Activated T-helper 17 cell treated with anti-CD3 and anti-CD28 coated beads, Interleukin-2, amount 50 U/mL, for 72 hours (primary cell): ENCODE data around the gene ITPKB. TPM values are rescaled to one million over a fixed set of nuclear protein-coding genes. Genes with fewer than 3 reads are reported as not detected.
A peak's percentile ranks its signal among the peaks of the same experiment; 100 is the strongest.

Experiments
- ATAC-seq: fragments of 150-1000 bp; cut with Tn5 transposase; replicated peaks from 2 replicates; pipeline ENCODE4 v1.10.0; 2021; ENCODE audit warnings: mild to moderate bottlenecking, moderate library complexity
- H3K27ac Mint-ChIP-seq: one replicate; pipeline ENCODE4 v1.8.0; 2022; ENCODE audit warnings: mixed read lengths
- H3K27me3 Mint-ChIP-seq: one replicate; pipeline ENCODE4 v1.8.0; 2022; ENCODE audit warnings: mixed read lengths
- H3K36me3 Mint-ChIP-seq: one replicate; pipeline ENCODE4 v1.8.0; 2022; ENCODE audit warnings: low read depth, mild to moderate bottlenecking, mixed read lengths
- H3K4me1 Mint-ChIP-seq: one replicate; pipeline ENCODE4 v1.8.0; 2022; ENCODE audit warnings: mixed read lengths
- H3K4me3 Mint-ChIP-seq: one replicate; pipeline ENCODE4 v1.8.0; 2022; ENCODE audit warnings: mild to moderate bottlenecking, mixed read lengths
- H3K9me3 Mint-ChIP-seq: one replicate; pipeline ENCODE4 v1.8.0; 2022; ENCODE audit warnings: mixed read lengths
- total RNA-seq, 2 donors: library from RNA; stranded (reverse); gene quantifications; one replicate each; pipeline ENCODE4 v1.2.3, GENCODE V29; 2022

ITPKB gene
- total RNA-seq, 2 donors from 2014 or later: 30.1 to 39.2 TPM

- H3K36me3 Mint-ChIP-seq: peaks cover 42% of the 10 kb centered on the region
- peak overlapping the region; percentile 20 for H3K4me3 Mint-ChIP-seq
- peaks cover 4% of the 10 kb centered on the region for H3K9me3 Mint-ChIP-seq
- H3K27ac Mint-ChIP-seq: peak overlapping the region; percentile 86
- peaks cover 52% of the 10 kb centered on the region for H3K4me1 Mint-ChIP-seq
- ATAC-seq: no peak
- H3K27me3 Mint-ChIP-seq: no peaks in the 10 kb centered on the region
Observed at GRCh38 chr1:226671277-226671676, 67.8 kb downstream of the ITPKB start.

- H3K4me1 Mint-ChIP-seq: peaks cover 49% of the 10 kb centered on the region
- H3K27me3 Mint-ChIP-seq: no peaks in the 10 kb centered on the region
- H3K36me3 Mint-ChIP-seq: peaks cover 32% of the 10 kb centered on the region
- ATAC-seq: no peak
- peaks cover 4% of the 10 kb centered on the region for H3K9me3 Mint-ChIP-seq
- H3K4me3 Mint-ChIP-seq: no peak overlapping the region
- no peak overlapping the region for H3K27ac Mint-ChIP-seq
Observed at GRCh38 chr1:226670073-226670472, 69.0 kb downstream of the ITPKB start.

- Mint-ChIP-seq H3K4me1 (peaks cover 57% of the 10 kb centered on the region), H3K27ac (peak overlapping the region; percentile 74), H3K4me3 (no peak overlapping the region), H3K27me3 (no peaks in the 10 kb centered on the region), H3K9me3 (no peaks in the 10 kb centered on the region), H3K36me3 (peaks cover 23% of the 10 kb centered on the region)
- no peak for ATAC-seq
Observed at GRCh38 chr1:226668173-226668560, 70.9 kb downstream of the ITPKB start.

GRCh38 chr1:226666692-226667091 is 72.4 kb downstream of the ITPKB start:
- H3K9me3 Mint-ChIP-seq: no peaks in the 10 kb centered on the region
- peaks cover 59% of the 10 kb centered on the region for H3K4me1 Mint-ChIP-seq
- H3K27me3 Mint-ChIP-seq: no peaks in the 10 kb centered on the region
- peak overlapping the region; percentile 74 for H3K27ac Mint-ChIP-seq
- no peak for ATAC-seq
- peak overlapping the region; percentile 8 for H3K4me3 Mint-ChIP-seq
- H3K36me3 Mint-ChIP-seq: peaks cover 15% of the 10 kb centered on the region

GRCh38 chr1:226666164-226666506 is 72.9 kb downstream of the ITPKB start:
- Mint-ChIP-seq H3K4me1 (peaks cover 59% of the 10 kb centered on the region), H3K27me3 (no peaks in the 10 kb centered on the region), H3K36me3 (peaks cover 14% of the 10 kb centered on the region), H3K27ac (peak overlapping the region; percentile 74), H3K9me3 (no peaks in the 10 kb centered on the region), H3K4me3 (peak overlapping the region; percentile 8)
- ATAC-seq: no peak

GRCh38 chr1:226665505-226666163 is 73.4 kb downstream of the ITPKB start:
- H3K9me3 Mint-ChIP-seq: no peaks in the 10 kb centered on the region
- no peak for ATAC-seq
- H3K36me3 Mint-ChIP-seq: peaks cover 14% of the 10 kb centered on the region
- peak overlapping the region; percentile 8 for H3K4me3 Mint-ChIP-seq
- H3K27me3 Mint-ChIP-seq: no peaks in the 10 kb centered on the region
- peak overlapping the region; percentile 74 for H3K27ac Mint-ChIP-seq
- H3K4me1 Mint-ChIP-seq: peaks cover 62% of the 10 kb centered on the region

GRCh38 chr1:226664413-226665101 is 74.5 kb downstream of the ITPKB start:
- Mint-ChIP-seq H3K4me3 (peak overlapping the region; percentile 76), H3K27ac (peak overlapping the region; percentile 89), H3K36me3 (peaks cover 18% of the 10 kb centered on the region), H3K27me3 (no peaks in the 10 kb centered on the region), H3K4me1 (peaks cover 73% of the 10 kb centered on the region), H3K9me3 (no peaks in the 10 kb centered on the region)
- ATAC-seq: no peak

- Mint-ChIP-seq H3K36me3 (peaks cover 18% of the 10 kb centered on the region), H3K27me3 (no peaks in the 10 kb centered on the region), H3K27ac (peak overlapping the region; percentile 89), H3K9me3 (no peaks in the 10 kb centered on the region), H3K4me3 (peak overlapping the region; percentile 76), H3K4me1 (peaks cover 78% of the 10 kb centered on the region)
- peak; percentile 15 for ATAC-seq
Observed at GRCh38 chr1:226663327-226663704, 75.8 kb downstream of the ITPKB start.

GRCh38 chr1:226662642-226663326 is 76.3 kb downstream of the ITPKB start:
- H3K36me3 Mint-ChIP-seq: peaks cover 18% of the 10 kb centered on the region
- H3K4me1 Mint-ChIP-seq: peaks cover 78% of the 10 kb centered on the region

GRCh38 chr1:226661965-226662364 is 77.1 kb downstream of the ITPKB start:
- Mint-ChIP-seq H3K4me1 (peaks cover 76% of the 10 kb centered on the region), H3K36me3 (peaks cover 24% of the 10 kb centered on the region), H3K9me3 (no peaks in the 10 kb centered on the region), H3K27ac (peak overlapping the region; percentile 95), H3K4me3 (peak overlapping the region; percentile 76), H3K27me3 (no peaks in the 10 kb centered on the region)
- ATAC-seq: no peak

More at GRCh38 chr1:226662642-226663326, 76.3 kb downstream of the ITPKB start:
- ATAC-seq: peak; percentile 95
- no peaks in the 10 kb centered on the region for H3K27me3 Mint-ChIP-seq
- peak overlapping the region; percentile 76 for H3K4me3 Mint-ChIP-seq
- H3K27ac Mint-ChIP-seq: peak overlapping the region; percentile 89
- no peaks in the 10 kb centered on the region for H3K9me3 Mint-ChIP-seq

- no peaks in the 10 kb centered on the region for H3K9me3 Mint-ChIP-seq
- peak overlapping the region; percentile 95 for H3K27ac Mint-ChIP-seq
- ATAC-seq: no peak
- no peaks in the 10 kb centered on the region for H3K27me3 Mint-ChIP-seq
- peaks cover 74% of the 10 kb centered on the region for H3K4me1 Mint-ChIP-seq
- peak overlapping the region; percentile 76 for H3K4me3 Mint-ChIP-seq
- peaks cover 29% of the 10 kb centered on the region for H3K36me3 Mint-ChIP-seq
Observed at GRCh38 chr1:226661271-226661670, 77.8 kb downstream of the ITPKB start.

- Mint-ChIP-seq H3K27me3 (no peaks in the 10 kb centered on the region), H3K4me1 (peaks cover 73% of the 10 kb centered on the region), H3K36me3 (peaks cover 29% of the 10 kb centered on the region), H3K4me3 (peak overlapping the region; percentile 76), H3K27ac (peak overlapping the region; percentile 95), H3K9me3 (no peaks in the 10 kb centered on the region)
- no peak for ATAC-seq
Observed at GRCh38 chr1:226660410-226661182, 78.5 kb downstream of the ITPKB start.

- Mint-ChIP-seq H3K27ac (peak overlapping the region; percentile 95), H3K36me3 (peaks cover 29% of the 10 kb centered on the region), H3K4me3 (no peak overlapping the region), H3K9me3 (no peaks in the 10 kb centered on the region), H3K4me1 (peaks cover 66% of the 10 kb centered on the region), H3K27me3 (no peaks in the 10 kb centered on the region)
- ATAC-seq: no peak
Observed at GRCh38 chr1:226659641-226660040, 79.4 kb downstream of the ITPKB start.

GRCh38 chr1:226659136-226659535 is 79.9 kb downstream of the ITPKB start:
- H3K27ac Mint-ChIP-seq: peak overlapping the region; percentile 95
- ATAC-seq: no peak
- no peaks in the 10 kb centered on the region for H3K9me3 Mint-ChIP-seq
- H3K4me1 Mint-ChIP-seq: peaks cover 64% of the 10 kb centered on the region
- H3K4me3 Mint-ChIP-seq: peak overlapping the region; percentile 25
- peaks cover 29% of the 10 kb centered on the region for H3K36me3 Mint-ChIP-seq
- no peaks in the 10 kb centered on the region for H3K27me3 Mint-ChIP-seq
